HAP-1 (cell line): Measurements from ENCODE around the gene HMGA1.
"Not testable (repeated sequence)": the region's sequence is repeated elsewhere in the genome, so short reads cannot be mapped to it uniquely, and the experiment has no call there.

Experiments used
- DNase-seq, 2 experiments: peaks; one replicate each; pipeline ENCODE4 v3.0.0-alpha.2; 2016 to 2020; ENCODE audit warnings: low spot score in 2 of 2
- H3K27me3 ChIP-seq: fragments of 250-450 bp; sonication (Bioruptor Pico); 2 replicates; pipeline ENCODE4 v1.5.1; 2020; ENCODE audit warnings: low read depth, mild to moderate bottlenecking, moderate library complexity
- H3K36me3 ChIP-seq: fragments of 250-450 bp; sonication (Bioruptor Pico); replicated peaks from 2 replicates; pipeline ENCODE4 v1.5.1; 2020; ENCODE audit warnings: mild to moderate bottlenecking
- H3K4me1 ChIP-seq: fragments of 250-450 bp; sonication (Bioruptor Pico); 2 replicates; pipeline ENCODE4 v1.5.1; 2020; ENCODE audit warnings: mild to moderate bottlenecking
- H3K4me3 ChIP-seq: fragments of 250-450 bp; sonication (Bioruptor Pico); 2 replicates; pipeline ENCODE4 v1.5.1; 2020; ENCODE audit warnings: mild to moderate bottlenecking, moderate library complexity
- H3K9me3 ChIP-seq: fragments of 250-450 bp; sonication (Bioruptor Pico); 2 replicates; pipeline ENCODE4 v1.5.1; 2020; ENCODE audit warnings: mild to moderate bottlenecking, moderate library complexity
- in situ Hi-C: fragments of 300-500 bp; cut with MboI; formaldehyde crosslinking; loops from 3 replicates; pipeline ENCODE4 v1.14.3; 2020; ENCODE audit warnings: low sequenced_read_pairs, inconsistent platforms, mixed read lengths

The HMGA1 gene

GRCh38 chr6:34240329-34241248 lies 3.9 kb downstream of the HMGA1 start:
- peaks cover 13% of the 10 kb centered on the region for H3K4me1 ChIP-seq
- H3K27me3 ChIP-seq = no peaks in the 10 kb centered on the region
- peaks cover 66% of the 10 kb centered on the region for H3K36me3 ChIP-seq
- no peak for DNase-seq
- no peak overlapping the region for H3K4me3 ChIP-seq
- H3K9me3 ChIP-seq = no peaks in the 10 kb centered on the region
- in situ Hi-C loops = loop anchor here (10.0 kb wide), 1 partner anchor 364 kb away; no protein-coding TSS in a partner anchor

- Histone ChIP-seq H3K9me3 (no peaks in the 10 kb centered on the region), H3K4me3 (no peak overlapping the region), H3K4me1 (peaks cover 8% of the 10 kb centered on the region), H3K27me3 (no peaks in the 10 kb centered on the region), H3K36me3 (peaks cover 71% of the 10 kb centered on the region)
- in situ Hi-C loops = loop anchor here (10.0 kb wide), 1 partner anchor 363 kb away; no protein-coding TSS in a partner anchor
- no peak for DNase-seq
These were observed 4.9 kb downstream of the HMGA1 start for GRCh38 chr6:34241351-34242215.

- in situ Hi-C loops = loop anchor here (10.0 kb wide), 1 partner anchor 362 kb away; no protein-coding TSS in a partner anchor
- DNase-seq = no peak
- Histone ChIP-seq H3K4me1 (peaks cover 8% of the 10 kb centered on the region), H3K4me3 (no peak overlapping the region), H3K36me3 (peaks cover 71% of the 10 kb centered on the region), H3K9me3 (no peaks in the 10 kb centered on the region), H3K27me3 (no peaks in the 10 kb centered on the region)
These were observed 5.8 kb downstream of the HMGA1 start for GRCh38 chr6:34242252-34243130.

- no peak for DNase-seq
- Histone ChIP-seq H3K9me3 (no peaks in the 10 kb centered on the region), H3K4me1 (peaks cover 13% of the 10 kb centered on the region), H3K27me3 (no peaks in the 10 kb centered on the region), H3K36me3 (peaks cover 68% of the 10 kb centered on the region), H3K4me3 (no peak overlapping the region)
- in situ Hi-C loops = loop anchor here (10.0 kb wide), 1 partner anchor 362 kb away; no protein-coding TSS in a partner anchor
These were observed 6.6 kb downstream of the HMGA1 start for GRCh38 chr6:34243131-34243771.

GRCh38 chr6:34243901-34244884 lies 7.5 kb downstream of the HMGA1 start:
- in situ Hi-C loops = loop anchor here (10.0 kb wide), 1 partner anchor 361 kb away; no protein-coding TSS in a partner anchor
- Histone ChIP-seq H3K27me3 (no peaks in the 10 kb centered on the region), H3K4me3 (no peak overlapping the region), H3K9me3 (no peaks in the 10 kb centered on the region), H3K4me1 (peaks cover 9% of the 10 kb centered on the region), H3K36me3 (peaks cover 61% of the 10 kb centered on the region)
- peak in 1 of 2 experiments; percentile 37 for DNase-seq

GRCh38 chr6:34245032-34245760 lies 8.5 kb downstream of the HMGA1 start:
- Histone ChIP-seq H3K36me3 (peaks cover 51% of the 10 kb centered on the region), H3K4me1 (peaks cover 15% of the 10 kb centered on the region)
- not testable (repeated sequence) for H3K4me3 ChIP-seq, H3K9me3 ChIP-seq, DNase-seq, H3K27me3 ChIP-seq
- in situ Hi-C loops = loop anchor here (5.0 to 10.0 kb wide), 2 partner anchors 172 to 360 kb away; no protein-coding TSS in a partner anchor

- H3K9me3 ChIP-seq, H3K27me3 ChIP-seq, H3K4me3 ChIP-seq, DNase-seq: not testable (repeated sequence)
- peaks cover 15% of the 10 kb centered on the region for H3K4me1 ChIP-seq
- peaks cover 45% of the 10 kb centered on the region for H3K36me3 ChIP-seq
- in situ Hi-C loops = loop anchor here (5.0 to 10.0 kb wide), 2 partner anchors 172 to 359 kb away; no protein-coding TSS in a partner anchor
These were observed 9.1 kb downstream of the HMGA1 start for GRCh38 chr6:34245761-34246140.

- Histone ChIP-seq H3K9me3 (no peaks in the 10 kb centered on the region), H3K4me3 (no peak overlapping the region), H3K27me3 (no peaks in the 10 kb centered on the region), H3K4me1 (peaks cover 15% of the 10 kb centered on the region), H3K36me3 (peaks cover 41% of the 10 kb centered on the region)
- DNase-seq = no peak
- in situ Hi-C loops = loop anchor here (5.0 to 10.0 kb wide), 2 partner anchors 171 to 359 kb away; no protein-coding TSS in a partner anchor
These were observed 9.5 kb downstream of the HMGA1 start for GRCh38 chr6:34246249-34246562.

- DNase-seq = peak; percentile 32 to 78
- H3K4me3 ChIP-seq = no peak overlapping the region
- H3K4me1 ChIP-seq = peaks cover 15% of the 10 kb centered on the region
- H3K36me3 ChIP-seq = peaks cover 35% of the 10 kb centered on the region
- no peaks in the 10 kb centered on the region for H3K9me3 ChIP-seq
- in situ Hi-C loops = loop anchor here (5.0 to 10.0 kb wide), 2 partner anchors 171 to 358 kb away; no protein-coding TSS in a partner anchor
- H3K27me3 ChIP-seq = no peaks in the 10 kb centered on the region
These were observed 10.1 kb downstream of the HMGA1 start for GRCh38 chr6:34246563-34247391.

- H3K27me3 ChIP-seq = no peaks in the 10 kb centered on the region
- peak overlapping the region; percentile 72 for H3K4me3 ChIP-seq
- H3K4me1 ChIP-seq = peaks cover 19% of the 10 kb centered on the region
- no peaks in the 10 kb centered on the region for H3K9me3 ChIP-seq
- DNase-seq = peak in 1 of 2 experiments; percentile 27
- peaks cover 26% of the 10 kb centered on the region for H3K36me3 ChIP-seq
- in situ Hi-C loops = loop anchor here (5.0 to 10.0 kb wide), 2 partner anchors 170 to 357 kb away; no protein-coding TSS in a partner anchor
These were observed 11.0 kb downstream of the HMGA1 start for GRCh38 chr6:34247481-34248197.
